SU-DHL-6 (cell line): ENCODE measurements around the gene LIN7B.

Source experiments
- H2AFZ ChIP-seq: fragments of 200-600 bp; sonication (generic); 2 replicates; pipeline ENCODE4 v1.6.1; 2014; ENCODE audit warnings: low read depth, mild to moderate bottlenecking, moderate library complexity, mixed read lengths, antibody characterized with exemption, low read length; ENCODE audit not compliant: severe bottlenecking
- H3F3A ChIP-seq: fragments of 200-600 bp; shearing (Covaris generic); 2 replicates; pipeline ENCODE4 v1.6.0; 2016; ENCODE audit warnings: antibody characterized with exemption, mild to moderate bottlenecking; ENCODE audit not compliant: insufficient read depth
- H3K27ac ChIP-seq: fragments of 200-600 bp; sonication (generic); 2 replicates; pipeline ENCODE4 v1.5.1; 2016; ENCODE audit warnings: low read depth, mild to moderate bottlenecking, low read length, moderate library complexity, mixed read lengths
- H3K27me3 ChIP-seq: fragments of 200-600 bp; sonication (generic), shearing (Covaris generic); 2 replicates; pipeline ENCODE4 v1.6.0; 2014; ENCODE audit warnings: mild to moderate bottlenecking, low read length
- H3K36me3 ChIP-seq: fragments of 200-600 bp; sonication (generic); 2 replicates; pipeline ENCODE4 v1.6.1; 2014; ENCODE audit warnings: mild to moderate bottlenecking, low read length, mixed read lengths
- H3K4me2 ChIP-seq: fragments of 300-600, 200-600 bp; shearing (Covaris generic), sonication (generic); 2 replicates; pipeline ENCODE4 v1.6.0; 2014; ENCODE audit warnings: low read length, low read depth, mild to moderate bottlenecking; ENCODE audit not compliant: poor library complexity, severe bottlenecking
- H3K4me3 ChIP-seq: fragments of 200-600 bp; sonication (generic); 2 replicates; pipeline ENCODE4 v1.5.1; 2014; ENCODE audit warnings: antibody characterized with exemption, low read length, mild to moderate bottlenecking, mixed read lengths; ENCODE audit not compliant: insufficient read depth, poor library complexity, severe bottlenecking
- H3K79me2 ChIP-seq: fragments of 200-600 bp; sonication (generic); 2 replicates; pipeline ENCODE4 v1.6.1; 2014; ENCODE audit warnings: mild to moderate bottlenecking, low read length, moderate library complexity; ENCODE audit not compliant: insufficient read depth
- H3K9ac ChIP-seq: fragments of 200-600 bp; sonication (generic); 2 replicates; pipeline ENCODE4 v1.7.0; 2014; ENCODE audit warnings: mild to moderate bottlenecking, low read length
- H3K9me2 ChIP-seq: fragments of 200-600 bp; sonication (generic); replicated peaks from 2 replicates; pipeline ENCODE4 v1.6.1; 2014; ENCODE audit warnings: low read length; ENCODE audit not compliant: insufficient read depth
- H3K9me3 ChIP-seq: fragments of 200-600 bp; sonication (generic); 2 replicates; pipeline ENCODE4 v1.6.1; 2014; ENCODE audit warnings: low read length, mixed read lengths; ENCODE audit not compliant: insufficient read depth
- H4K20me1 ChIP-seq: fragments of 200-600 bp; sonication (generic); 2 replicates; pipeline ENCODE4 v1.6.1; 2014; ENCODE audit warnings: low read depth, mild to moderate bottlenecking, antibody characterized with exemption, low read length, moderate library complexity, mixed read lengths
- EZH2phosphoT487 ChIP-seq: fragments of 200-600 bp; sonication (generic), shearing (Covaris generic); conservative IDR thresholded peaks from 2 replicates; pipeline ENCODE4 v1.6.1; 2018; ENCODE audit warnings: mild to moderate bottlenecking, antibody characterized with exemption, low read length, moderate library complexity, mixed read lengths
- TF ChIP-seq, protein P1 (sequence below): fragments of 200-600 bp; sonication (generic); IDR thresholded peaks from one replicate; pipeline ENCODE4 v1.5.1; 2017; ENCODE audit warnings: antibody characterized with exemption, mild to moderate bottlenecking, low read length, moderate library complexity; ENCODE audit not compliant: insufficient read depth, poor library complexity, severe bottlenecking

Gene LIN7B

DNA sequence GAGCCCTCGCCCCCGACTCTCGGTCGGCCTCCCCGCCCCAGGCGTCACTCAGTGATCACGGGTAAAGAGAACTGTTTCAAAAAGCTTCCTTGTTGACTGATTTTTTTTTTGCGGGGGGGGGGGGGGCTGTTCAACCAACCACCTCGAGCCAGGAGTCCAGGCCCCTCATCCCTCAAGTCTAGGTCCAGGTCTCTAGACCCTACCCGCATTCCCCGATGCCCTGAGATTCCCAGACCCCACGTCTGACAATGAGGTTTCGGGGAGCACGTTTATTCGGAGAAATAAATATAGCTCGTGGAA, 36.7 kb downstream of the LIN7B start:
- H3K4me2 ChIP-seq, result peak overlapping the region; percentile 48
- peak overlapping the region; percentile 44 for H3K9ac ChIP-seq
- no peaks in the 10 kb centered on the region for H3K36me3 ChIP-seq
- H2AFZ ChIP-seq, result peak overlapping the region; percentile 71
- no peaks in the 10 kb centered on the region for H4K20me1 ChIP-seq
- no peaks in the 10 kb centered on the region for H3K9me3 ChIP-seq
- 0 out of 2 replicates have a peak, but pooled peaks cover 5% of the 10 kb centered on the region for H3F3A ChIP-seq
- peak overlapping the region; percentile 45 for H3K4me3 ChIP-seq
- TF ChIP-seq, protein P1, sequence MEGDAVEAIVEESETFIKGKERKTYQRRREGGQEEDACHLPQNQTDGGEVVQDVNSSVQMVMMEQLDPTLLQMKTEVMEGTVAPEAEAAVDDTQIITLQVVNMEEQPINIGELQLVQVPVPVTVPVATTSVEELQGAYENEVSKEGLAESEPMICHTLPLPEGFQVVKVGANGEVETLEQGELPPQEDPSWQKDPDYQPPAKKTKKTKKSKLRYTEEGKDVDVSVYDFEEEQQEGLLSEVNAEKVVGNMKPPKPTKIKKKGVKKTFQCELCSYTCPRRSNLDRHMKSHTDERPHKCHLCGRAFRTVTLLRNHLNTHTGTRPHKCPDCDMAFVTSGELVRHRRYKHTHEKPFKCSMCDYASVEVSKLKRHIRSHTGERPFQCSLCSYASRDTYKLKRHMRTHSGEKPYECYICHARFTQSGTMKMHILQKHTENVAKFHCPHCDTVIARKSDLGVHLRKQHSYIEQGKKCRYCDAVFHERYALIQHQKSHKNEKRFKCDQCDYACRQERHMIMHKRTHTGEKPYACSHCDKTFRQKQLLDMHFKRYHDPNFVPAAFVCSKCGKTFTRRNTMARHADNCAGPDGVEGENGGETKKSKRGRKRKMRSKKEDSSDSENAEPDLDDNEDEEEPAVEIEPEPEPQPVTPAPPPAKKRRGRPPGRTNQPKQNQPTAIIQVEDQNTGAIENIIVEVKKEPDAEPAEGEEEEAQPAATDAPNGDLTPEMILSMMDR, result no peak
- no peak for TF ChIP-seq EZH2phosphoT487
- no peak overlapping the region for H3K27ac ChIP-seq
- no peaks in the 10 kb centered on the region for H3K27me3 ChIP-seq
- H3K9me2 ChIP-seq, result no peaks in the 10 kb centered on the region
- no peaks in the 10 kb centered on the region for H3K79me2 ChIP-seq

DNA sequence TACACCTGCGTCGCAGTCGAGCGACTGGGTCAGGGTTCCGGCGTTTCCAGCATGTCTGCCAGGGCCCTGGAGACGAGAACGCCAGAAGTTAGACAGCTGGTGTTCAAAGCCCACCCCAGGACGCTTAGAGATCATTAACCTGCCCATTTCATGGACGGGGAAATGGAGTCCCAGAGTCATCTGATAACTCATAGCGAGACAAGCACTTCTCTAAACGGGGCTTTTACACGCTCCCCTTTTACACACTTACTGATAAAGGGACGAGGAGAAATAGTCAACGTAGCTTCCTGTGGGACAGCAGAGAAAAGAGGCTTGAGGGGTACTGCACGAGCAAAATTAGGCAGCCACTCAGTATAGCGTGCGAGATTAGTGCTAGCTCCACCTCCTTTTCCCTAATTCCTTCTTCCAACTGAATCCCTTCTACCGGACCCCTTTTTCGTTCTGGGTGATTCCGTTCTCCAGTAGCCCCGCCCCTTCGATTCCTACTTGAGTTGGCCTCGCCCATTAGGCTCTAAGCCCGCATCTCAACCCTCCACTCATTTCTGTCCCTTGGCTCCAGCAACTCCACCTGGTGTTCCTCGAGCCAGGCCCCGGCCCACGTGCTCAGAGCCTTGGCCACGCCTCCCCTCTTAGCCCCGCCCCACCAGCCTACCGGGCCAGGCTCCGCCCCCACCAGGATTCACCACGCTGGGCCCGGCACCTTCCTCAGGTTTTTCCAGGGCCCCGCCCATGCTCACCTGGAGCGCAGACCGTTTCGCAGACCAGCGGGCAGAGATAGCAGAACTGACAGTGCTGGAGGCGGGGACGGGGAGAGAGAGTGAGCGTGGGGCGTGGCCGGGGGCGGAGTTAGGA, 37.3 kb downstream of the LIN7B start:
- TF ChIP-seq EZH2phosphoT487, result no peak
- H3K4me2 ChIP-seq, result no peak overlapping the region
- H3K9ac ChIP-seq, result no peak overlapping the region
- H3K4me3 ChIP-seq, result no peak overlapping the region
- H3K9me3 ChIP-seq, result no peaks in the 10 kb centered on the region
- 0 out of 2 replicates have a peak, but pooled peaks cover 5% of the 10 kb centered on the region for H3F3A ChIP-seq
- H3K79me2 ChIP-seq, result no peaks in the 10 kb centered on the region
- H3K9me2 ChIP-seq, result no peaks in the 10 kb centered on the region
- H3K36me3 ChIP-seq, result no peaks in the 10 kb centered on the region
- H4K20me1 ChIP-seq, result no peaks in the 10 kb centered on the region
- H3K27me3 ChIP-seq, result no peaks in the 10 kb centered on the region
- no peak overlapping the region for H2AFZ ChIP-seq
- H3K27ac ChIP-seq, result no peak overlapping the region

- H4K20me1 ChIP-seq, result no peaks in the 10 kb centered on the region
- H3K79me2 ChIP-seq, result no peaks in the 10 kb centered on the region
- no peaks in the 10 kb centered on the region for H3K27me3 ChIP-seq
- no peak overlapping the region for H3K4me3 ChIP-seq
- H3K9ac ChIP-seq, result no peak overlapping the region
- no peaks in the 10 kb centered on the region for H3K9me2 ChIP-seq
- H2AFZ ChIP-seq, result no peak overlapping the region
- H3K27ac ChIP-seq, result no peak overlapping the region
- no peak for TF ChIP-seq EZH2phosphoT487
- TF ChIP-seq, protein P1, result no peak
- 0 out of 2 replicates have a peak, but pooled peaks cover under 1% of the 10 kb centered on the region for H3F3A ChIP-seq
- no peak overlapping the region for H3K4me2 ChIP-seq
- H3K9me3 ChIP-seq, result no peaks in the 10 kb centered on the region
- no peaks in the 10 kb centered on the region for H3K36me3 ChIP-seq
These were observed 38.0 kb downstream of the LIN7B start for GRCh38 chr19:49152119-49152550.

GRCh38 chr19:49153167-49153809, 39.1 kb downstream of the LIN7B start:
- H2AFZ ChIP-seq, result no peak overlapping the region
- no peak overlapping the region for H3K4me2 ChIP-seq
- H3K27me3 ChIP-seq, result no peaks in the 10 kb centered on the region
- H3K27ac ChIP-seq, result no peak overlapping the region
- TF ChIP-seq, protein P1, result no peak
- TF ChIP-seq EZH2phosphoT487, result no peak
- no peaks in the 10 kb centered on the region for H3K9me2 ChIP-seq
- no peaks in the 10 kb centered on the region for H3K9me3 ChIP-seq
- no peaks in the 10 kb centered on the region for H3K79me2 ChIP-seq
- H3K4me3 ChIP-seq, result no peak overlapping the region
- no peaks in the 10 kb centered on the region for H3K36me3 ChIP-seq
- H4K20me1 ChIP-seq, result no peaks in the 10 kb centered on the region
- H3F3A ChIP-seq, result no peaks in the 10 kb centered on the region
- H3K9ac ChIP-seq, result no peak overlapping the region
